OCI-LY1 (cell line): ENCODE results near the gene KIAA1549.

Experiments
- H2AFZ ChIP-seq: fragments of 200-600 bp; sonication (generic), shearing (Covaris generic); 2 replicates; pipeline ENCODE4 v1.6.0; 2014; ENCODE audit warnings: antibody characterized with exemption, mild to moderate bottlenecking, low read length
- H3F3A ChIP-seq: fragments of 200-600 bp; sonication (generic), shearing (Covaris generic); 2 replicates; pipeline ENCODE4 v1.6.0; 2014; ENCODE audit warnings: mild to moderate bottlenecking, antibody characterized with exemption, low read length, moderate library complexity; ENCODE audit not compliant: insufficient read depth
- H3K27ac ChIP-seq: fragments of 200-600 bp; sonication (generic); 2 replicates; pipeline ENCODE4 v1.5.1; 2014; ENCODE audit warnings: low read length, mixed run types, mild to moderate bottlenecking, low read depth; ENCODE audit not compliant: poor library complexity, severe bottlenecking
- H3K27me3 ChIP-seq: fragments of 200-600 bp; sonication (generic); 2 replicates; pipeline ENCODE4 v1.6.0; 2014; ENCODE audit warnings: antibody characterized with exemption, mild to moderate bottlenecking, low read length, moderate library complexity; ENCODE audit not compliant: insufficient read depth
- H3K36me3 ChIP-seq: fragments of 200-600 bp; sonication (generic); 2 replicates; pipeline ENCODE4 v1.6.1; 2014; ENCODE audit warnings: mild to moderate bottlenecking, antibody characterized with exemption, low read length, moderate library complexity, mixed read lengths; ENCODE audit not compliant: insufficient read depth
- H3K4me1 ChIP-seq: fragments of 200-600 bp; sonication (generic); 2 replicates; pipeline ENCODE4 v1.5.1; 2014; ENCODE audit warnings: mild to moderate bottlenecking, low read length, moderate library complexity; ENCODE audit not compliant: insufficient read depth, severe bottlenecking
- H3K4me2 ChIP-seq: fragments of 200-600 bp; sonication (generic), shearing (Covaris generic); 2 replicates; pipeline ENCODE4 v1.6.1; 2014; ENCODE audit warnings: low read length
- H3K4me3 ChIP-seq: fragments of 200-600 bp; sonication (generic); 2 replicates; pipeline ENCODE4 v1.5.1; 2014; ENCODE audit warnings: low read length, low read depth, mild to moderate bottlenecking, mixed read lengths; ENCODE audit not compliant: poor library complexity, severe bottlenecking
- H3K79me2 ChIP-seq: fragments of 200-600 bp; shearing (Covaris generic); 2 replicates; pipeline ENCODE4 v1.6.1; 2016; ENCODE audit warnings: mixed run types, low read length, mixed read lengths; ENCODE audit not compliant: insufficient read depth
- H3K9ac ChIP-seq: fragments of 200-600 bp; sonication (generic), shearing (Covaris generic); 2 replicates; pipeline ENCODE4 v1.6.1; 2014; ENCODE audit warnings: mild to moderate bottlenecking, low read length, mixed read lengths
- H3K9me2 ChIP-seq: fragments of 200-600 bp; sonication (generic), shearing (Covaris generic); 2 replicates; pipeline ENCODE4 v1.6.1; 2014; ENCODE audit warnings: low read depth, mild to moderate bottlenecking, low read length, mixed read lengths
- H3K9me3 ChIP-seq: fragments of 200-600 bp; shearing (Covaris generic); 2 replicates; pipeline ENCODE4 v1.6.1; 2014; ENCODE audit warnings: low read length, mixed read lengths
- H4K20me1 ChIP-seq: fragments of 200-600 bp; sonication (generic), shearing (Covaris generic); 2 replicates; pipeline ENCODE4 v1.6.0; 2016; ENCODE audit warnings: mild to moderate bottlenecking, low read length; ENCODE audit not compliant: insufficient read depth
- EZH2 ChIP-seq: fragments of 200-600 bp; sonication (generic), shearing (Covaris generic); IDR thresholded peaks from 2 replicates; pipeline ENCODE4 v1.8.0; 2017; ENCODE audit warnings: borderline replicate concordance, mixed run types, mild to moderate bottlenecking, antibody characterized with exemption, low read length, moderate library complexity, mixed read lengths
- TF ChIP-seq, protein P1 (sequence below): fragments of 200-600 bp; sonication (generic), shearing (Covaris generic); IDR thresholded peaks from 2 replicates; pipeline ENCODE4 v1.5.1; 2017; ENCODE audit warnings: mild to moderate bottlenecking, antibody characterized with exemption, low read length, moderate library complexity, mixed read lengths

KIAA1549 gene

DNA sequence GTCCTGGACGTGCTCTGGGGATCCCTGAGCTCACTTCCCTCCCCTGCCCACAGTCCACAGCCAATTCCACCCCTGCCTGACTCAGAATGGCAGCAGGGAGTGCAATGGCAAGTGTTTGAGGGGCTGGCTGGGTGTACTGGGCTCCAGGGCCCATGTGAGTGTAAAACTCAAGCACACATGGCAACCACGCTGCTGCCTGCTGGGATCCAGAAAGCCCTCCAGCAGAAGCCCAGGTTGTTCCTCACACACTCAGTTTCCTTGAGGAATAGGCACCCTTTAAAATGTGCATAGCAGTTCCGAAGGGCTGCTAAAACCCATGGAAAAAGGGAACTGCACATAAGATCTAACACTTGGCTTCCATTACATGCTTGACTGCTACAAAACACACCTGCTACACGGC lies 171.8 kb downstream of the KIAA1549 start:
- Histone ChIP-seq H3K4me1 (no peaks in the 10 kb centered on the region), H3K9me2 (no peaks in the 10 kb centered on the region), H3K36me3 (no peaks in the 10 kb centered on the region), H3K27me3 (no peaks in the 10 kb centered on the region), H4K20me1 (no peaks in the 10 kb centered on the region), H3F3A (no peaks in the 10 kb centered on the region), H3K79me2 (no peaks in the 10 kb centered on the region), H3K9me3 (no peaks in the 10 kb centered on the region), H3K9ac (no peak overlapping the region), H3K27ac (no peak overlapping the region), H3K4me3 (no peak overlapping the region), H2AFZ (no peak overlapping the region), H3K4me2 (no peak overlapping the region)
- TF ChIP-seq, protein P1, sequence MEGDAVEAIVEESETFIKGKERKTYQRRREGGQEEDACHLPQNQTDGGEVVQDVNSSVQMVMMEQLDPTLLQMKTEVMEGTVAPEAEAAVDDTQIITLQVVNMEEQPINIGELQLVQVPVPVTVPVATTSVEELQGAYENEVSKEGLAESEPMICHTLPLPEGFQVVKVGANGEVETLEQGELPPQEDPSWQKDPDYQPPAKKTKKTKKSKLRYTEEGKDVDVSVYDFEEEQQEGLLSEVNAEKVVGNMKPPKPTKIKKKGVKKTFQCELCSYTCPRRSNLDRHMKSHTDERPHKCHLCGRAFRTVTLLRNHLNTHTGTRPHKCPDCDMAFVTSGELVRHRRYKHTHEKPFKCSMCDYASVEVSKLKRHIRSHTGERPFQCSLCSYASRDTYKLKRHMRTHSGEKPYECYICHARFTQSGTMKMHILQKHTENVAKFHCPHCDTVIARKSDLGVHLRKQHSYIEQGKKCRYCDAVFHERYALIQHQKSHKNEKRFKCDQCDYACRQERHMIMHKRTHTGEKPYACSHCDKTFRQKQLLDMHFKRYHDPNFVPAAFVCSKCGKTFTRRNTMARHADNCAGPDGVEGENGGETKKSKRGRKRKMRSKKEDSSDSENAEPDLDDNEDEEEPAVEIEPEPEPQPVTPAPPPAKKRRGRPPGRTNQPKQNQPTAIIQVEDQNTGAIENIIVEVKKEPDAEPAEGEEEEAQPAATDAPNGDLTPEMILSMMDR: no peak
- TF ChIP-seq EZH2: no peak

DNA sequence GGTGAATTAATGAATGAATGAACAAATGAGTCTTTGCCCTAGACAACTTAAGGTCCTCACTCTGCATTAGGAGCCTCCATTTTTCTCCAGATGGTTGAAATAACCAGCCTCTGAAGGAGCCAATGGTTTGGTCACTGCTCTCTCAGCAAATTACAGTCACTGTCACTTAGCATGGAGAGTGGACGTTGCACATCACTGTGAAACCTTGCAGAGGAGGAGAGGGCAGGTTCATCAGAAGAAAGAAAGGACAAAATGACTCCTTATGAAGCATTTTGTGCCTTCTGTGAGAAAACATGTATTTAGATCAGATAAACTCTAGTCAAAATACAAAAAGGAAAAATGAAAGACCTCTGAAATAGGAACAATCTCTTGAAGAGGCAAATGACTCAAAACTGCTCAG lies 176.6 kb downstream of the KIAA1549 start:
- Histone ChIP-seq H3F3A (no peaks in the 10 kb centered on the region), H3K4me2 (no peak overlapping the region), H3K79me2 (no peaks in the 10 kb centered on the region), H3K36me3 (no peaks in the 10 kb centered on the region), H3K4me3 (no peak overlapping the region), H3K9me2 (no peaks in the 10 kb centered on the region), H3K4me1 (no peaks in the 10 kb centered on the region), H3K9me3 (no peaks in the 10 kb centered on the region), H2AFZ (no peak overlapping the region), H3K27ac (no peak overlapping the region), H3K27me3 (no peaks in the 10 kb centered on the region), H3K9ac (no peak overlapping the region), H4K20me1 (no peaks in the 10 kb centered on the region)
- no peak for TF ChIP-seq EZH2
- TF ChIP-seq, protein P1: no peak

DNA sequence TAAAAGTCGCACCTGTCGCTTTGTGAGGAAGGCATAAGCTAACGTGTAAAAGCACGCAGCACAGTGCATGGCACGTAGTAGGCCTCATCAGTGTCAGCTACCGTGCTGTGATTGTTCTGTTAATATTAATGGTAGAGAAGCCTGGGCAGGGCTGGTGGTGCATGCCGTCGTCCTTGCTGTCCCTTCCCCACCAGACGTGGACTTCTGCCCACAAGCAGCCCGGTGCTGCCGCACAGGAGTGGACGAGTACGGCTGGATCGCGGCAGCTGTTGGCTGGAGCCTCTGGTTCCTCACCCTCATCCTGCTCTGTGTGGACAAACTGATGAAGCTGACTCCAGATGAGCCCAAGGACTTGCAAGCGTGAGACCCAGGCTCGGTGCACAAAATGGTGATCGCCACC lies 178.5 kb downstream of the KIAA1549 start:
- H3K27ac ChIP-seq: no peak overlapping the region
- no peaks in the 10 kb centered on the region for H4K20me1 ChIP-seq
- H3K4me2 ChIP-seq: no peak overlapping the region
- no peaks in the 10 kb centered on the region for H3K4me1 ChIP-seq
- H3K9ac ChIP-seq: no peak overlapping the region
- no peak overlapping the region for H3K4me3 ChIP-seq
- no peaks in the 10 kb centered on the region for H3K36me3 ChIP-seq
- H3F3A ChIP-seq: no peaks in the 10 kb centered on the region
- H3K9me3 ChIP-seq: no peaks in the 10 kb centered on the region
- TF ChIP-seq, protein P1: no peak
- TF ChIP-seq EZH2: no peak
- H3K9me2 ChIP-seq: no peaks in the 10 kb centered on the region
- no peaks in the 10 kb centered on the region for H3K27me3 ChIP-seq
- H2AFZ ChIP-seq: no peak overlapping the region
- H3K79me2 ChIP-seq: no peaks in the 10 kb centered on the region
